ENCODE data around the gene STARD10. TPM values are rescaled to one million over a fixed set of nuclear protein-coding genes. Genes with fewer than 3 reads are reported as not detected.

STARD10 gene
- total and polyA plus RNA-seq, 2 experiments from 2014 or later, result 16.6 to 20.5 TPM

DNA sequence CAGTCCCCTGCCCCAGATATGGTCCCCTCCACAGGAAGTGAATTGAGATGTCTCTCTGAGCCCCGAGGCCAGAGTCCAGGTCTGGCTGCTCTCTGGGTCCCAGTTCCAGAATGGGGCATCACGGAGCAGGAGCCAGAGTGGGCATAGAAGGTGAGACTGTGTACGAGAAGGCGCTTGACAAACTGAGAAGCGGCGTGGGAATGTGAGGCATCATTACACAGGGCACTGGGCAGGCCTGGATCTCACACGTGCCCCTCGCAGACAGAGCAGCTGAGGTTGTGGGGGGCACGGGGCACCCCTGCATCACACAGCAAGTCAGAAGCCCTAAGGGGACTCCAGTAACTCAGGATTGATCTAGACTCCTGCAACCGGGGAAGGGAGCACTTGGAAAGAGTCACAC is 9.2 kb downstream of the STARD10 start:
- Histone ChIP-seq H3F3A (replicated peaks; ENCODE audit: low read depth) (no peaks in the 10 kb centered on the region), H4K20me1 (replicated peaks; ENCODE audit: insufficient read depth) (no peaks in the 10 kb centered on the region), H3K4me2 (no peak overlapping the region), H3K27me3 (ENCODE audit: insufficient read depth) (peaks cover 14% of the 10 kb centered on the region), H3K9me2 (ENCODE audit: insufficient read depth) (no peaks in the 10 kb centered on the region), H2AFZ (no peak overlapping the region), H3K79me2 (replicated peaks; ENCODE audit: insufficient read depth) (no peaks in the 10 kb centered on the region), H3K27ac (ENCODE audit: low read depth) (no peak overlapping the region), H3K4me1 (ENCODE audit: insufficient read depth) (peaks cover 19% of the 10 kb centered on the region), H3K4me3 (no peak overlapping the region), H3K36me3 (ENCODE audit: insufficient read depth) (no peaks in the 10 kb centered on the region)
- H3K9me3 Mint-ChIP-seq, result no peaks in the 10 kb centered on the region
- ATAC-seq, result no peak
- H3K27ac Mint-ChIP-seq, result no peak overlapping the region
- H3K36me3 Mint-ChIP-seq (ENCODE audit: low read depth), result no peaks in the 10 kb centered on the region; the same call in 2 of the 3 replicates
- DNase-seq (ENCODE audit: low spot score), result no peak
- TF ChIP-seq, protein P1, sequence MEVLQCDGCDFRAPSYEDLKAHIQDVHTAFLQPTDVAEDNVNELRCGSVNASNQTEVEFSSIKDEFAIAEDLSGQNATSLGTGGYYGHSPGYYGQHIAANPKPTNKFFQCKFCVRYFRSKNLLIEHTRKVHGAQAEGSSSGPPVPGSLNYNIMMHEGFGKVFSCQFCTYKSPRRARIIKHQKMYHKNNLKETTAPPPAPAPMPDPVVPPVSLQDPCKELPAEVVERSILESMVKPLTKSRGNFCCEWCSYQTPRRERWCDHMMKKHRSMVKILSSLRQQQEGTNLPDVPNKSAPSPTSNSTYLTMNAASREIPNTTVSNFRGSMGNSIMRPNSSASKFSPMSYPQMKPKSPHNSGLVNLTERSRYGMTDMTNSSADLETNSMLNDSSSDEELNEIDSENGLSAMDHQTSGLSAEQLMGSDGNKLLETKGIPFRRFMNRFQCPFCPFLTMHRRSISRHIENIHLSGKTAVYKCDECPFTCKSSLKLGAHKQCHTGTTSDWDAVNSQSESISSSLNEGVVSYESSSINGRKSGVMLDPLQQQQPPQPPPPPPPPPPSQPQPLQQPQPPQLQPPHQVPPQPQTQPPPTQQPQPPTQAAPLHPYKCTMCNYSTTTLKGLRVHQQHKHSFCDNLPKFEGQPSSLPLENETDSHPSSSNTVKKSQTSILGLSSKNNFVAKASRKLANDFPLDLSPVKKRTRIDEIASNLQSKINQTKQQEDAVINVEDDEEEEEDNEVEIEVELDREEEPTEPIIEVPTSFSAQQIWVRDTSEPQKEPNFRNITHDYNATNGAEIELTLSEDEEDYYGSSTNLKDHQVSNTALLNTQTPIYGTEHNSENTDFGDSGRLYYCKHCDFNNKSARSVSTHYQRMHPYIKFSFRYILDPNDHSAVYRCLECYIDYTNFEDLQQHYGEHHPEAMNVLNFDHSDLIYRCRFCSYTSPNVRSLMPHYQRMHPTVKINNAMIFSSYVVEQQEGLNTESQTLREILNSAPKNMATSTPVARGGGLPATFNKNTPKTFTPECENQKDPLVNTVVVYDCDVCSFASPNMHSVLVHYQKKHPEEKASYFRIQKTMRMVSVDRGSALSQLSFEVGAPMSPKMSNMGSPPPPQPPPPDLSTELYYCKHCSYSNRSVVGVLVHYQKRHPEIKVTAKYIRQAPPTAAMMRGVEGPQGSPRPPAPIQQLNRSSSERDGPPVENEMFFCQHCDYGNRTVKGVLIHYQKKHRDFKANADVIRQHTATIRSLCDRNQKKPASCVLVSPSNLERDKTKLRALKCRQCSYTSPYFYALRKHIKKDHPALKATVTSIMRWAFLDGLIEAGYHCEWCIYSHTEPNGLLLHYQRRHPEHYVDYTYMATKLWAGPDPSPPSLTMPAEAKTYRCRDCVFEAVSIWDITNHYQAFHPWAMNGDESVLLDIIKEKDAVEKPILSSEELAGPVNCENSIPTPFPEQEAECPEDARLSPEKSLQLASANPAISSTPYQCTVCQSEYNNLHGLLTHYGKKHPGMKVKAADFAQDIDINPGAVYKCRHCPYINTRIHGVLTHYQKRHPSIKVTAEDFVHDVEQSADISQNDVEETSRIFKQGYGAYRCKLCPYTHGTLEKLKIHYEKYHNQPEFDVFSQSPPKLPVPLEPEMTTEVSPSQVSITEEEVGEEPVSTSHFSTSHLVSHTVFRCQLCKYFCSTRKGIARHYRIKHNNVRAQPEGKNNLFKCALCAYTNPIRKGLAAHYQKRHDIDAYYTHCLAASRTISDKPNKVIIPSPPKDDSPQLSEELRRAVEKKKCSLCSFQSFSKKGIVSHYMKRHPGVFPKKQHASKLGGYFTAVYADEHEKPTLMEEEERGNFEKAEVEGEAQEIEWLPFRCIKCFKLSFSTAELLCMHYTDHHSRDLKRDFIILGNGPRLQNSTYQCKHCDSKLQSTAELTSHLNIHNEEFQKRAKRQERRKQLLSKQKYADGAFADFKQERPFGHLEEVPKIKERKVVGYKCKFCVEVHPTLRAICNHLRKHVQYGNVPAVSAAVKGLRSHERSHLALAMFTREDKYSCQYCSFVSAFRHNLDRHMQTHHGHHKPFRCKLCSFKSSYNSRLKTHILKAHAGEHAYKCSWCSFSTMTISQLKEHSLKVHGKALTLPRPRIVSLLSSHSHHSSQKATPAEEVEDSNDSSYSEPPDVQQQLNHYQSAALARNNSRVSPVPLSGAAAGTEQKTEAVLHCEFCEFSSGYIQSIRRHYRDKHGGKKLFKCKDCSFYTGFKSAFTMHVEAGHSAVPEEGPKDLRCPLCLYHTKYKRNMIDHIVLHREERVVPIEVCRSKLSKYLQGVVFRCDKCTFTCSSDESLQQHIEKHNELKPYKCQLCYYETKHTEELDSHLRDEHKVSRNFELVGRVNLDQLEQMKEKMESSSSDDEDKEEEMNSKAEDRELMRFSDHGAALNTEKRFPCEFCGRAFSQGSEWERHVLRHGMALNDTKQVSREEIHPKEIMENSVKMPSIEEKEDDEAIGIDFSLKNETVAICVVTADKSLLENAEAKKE (CRISPR knock-in tag; IDR thresholded peaks at IDR 0.05), result no peak
- TF ChIP-seq EZH2 (IDR thresholded peaks at IDR 0.05; ENCODE audit: low read depth, unreplicated experiment) (no peak), POLR2AphosphoS5 (IDR thresholded peaks at IDR 0.05; ENCODE audit: low read depth) (no peak), JUNB (IDR thresholded peaks at IDR 0.05; ENCODE audit: unreplicated experiment) (no peak), CREB1 (CRISPR knock-in tag; IDR thresholded peaks at IDR 0.05; ENCODE audit: low read depth) (no peak), ZNF114 (CRISPR knock-in tag; IDR thresholded peaks at IDR 0.05) (no peak), NANOG (IDR thresholded peaks at IDR 0.05; ENCODE audit: borderline replicate concordance) (no peak), ZNF331 (CRISPR knock-in tag; IDR thresholded peaks at IDR 0.05; ENCODE audit: low read depth) (no peak), STAT1 (IDR thresholded peaks at IDR 0.05; ENCODE audit: unreplicated experiment) (no peak), EZH2phosphoT487 (IDR thresholded peaks at IDR 0.05; ENCODE audit: unreplicated experiment) (no peak)
- TF ChIP-seq, protein P2, sequence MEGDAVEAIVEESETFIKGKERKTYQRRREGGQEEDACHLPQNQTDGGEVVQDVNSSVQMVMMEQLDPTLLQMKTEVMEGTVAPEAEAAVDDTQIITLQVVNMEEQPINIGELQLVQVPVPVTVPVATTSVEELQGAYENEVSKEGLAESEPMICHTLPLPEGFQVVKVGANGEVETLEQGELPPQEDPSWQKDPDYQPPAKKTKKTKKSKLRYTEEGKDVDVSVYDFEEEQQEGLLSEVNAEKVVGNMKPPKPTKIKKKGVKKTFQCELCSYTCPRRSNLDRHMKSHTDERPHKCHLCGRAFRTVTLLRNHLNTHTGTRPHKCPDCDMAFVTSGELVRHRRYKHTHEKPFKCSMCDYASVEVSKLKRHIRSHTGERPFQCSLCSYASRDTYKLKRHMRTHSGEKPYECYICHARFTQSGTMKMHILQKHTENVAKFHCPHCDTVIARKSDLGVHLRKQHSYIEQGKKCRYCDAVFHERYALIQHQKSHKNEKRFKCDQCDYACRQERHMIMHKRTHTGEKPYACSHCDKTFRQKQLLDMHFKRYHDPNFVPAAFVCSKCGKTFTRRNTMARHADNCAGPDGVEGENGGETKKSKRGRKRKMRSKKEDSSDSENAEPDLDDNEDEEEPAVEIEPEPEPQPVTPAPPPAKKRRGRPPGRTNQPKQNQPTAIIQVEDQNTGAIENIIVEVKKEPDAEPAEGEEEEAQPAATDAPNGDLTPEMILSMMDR (conservative IDR thresholded peaks at IDR 0.05; ENCODE audit: low read depth in 2 of 2), result no peak
- TF ChIP-seq, protein P3, sequence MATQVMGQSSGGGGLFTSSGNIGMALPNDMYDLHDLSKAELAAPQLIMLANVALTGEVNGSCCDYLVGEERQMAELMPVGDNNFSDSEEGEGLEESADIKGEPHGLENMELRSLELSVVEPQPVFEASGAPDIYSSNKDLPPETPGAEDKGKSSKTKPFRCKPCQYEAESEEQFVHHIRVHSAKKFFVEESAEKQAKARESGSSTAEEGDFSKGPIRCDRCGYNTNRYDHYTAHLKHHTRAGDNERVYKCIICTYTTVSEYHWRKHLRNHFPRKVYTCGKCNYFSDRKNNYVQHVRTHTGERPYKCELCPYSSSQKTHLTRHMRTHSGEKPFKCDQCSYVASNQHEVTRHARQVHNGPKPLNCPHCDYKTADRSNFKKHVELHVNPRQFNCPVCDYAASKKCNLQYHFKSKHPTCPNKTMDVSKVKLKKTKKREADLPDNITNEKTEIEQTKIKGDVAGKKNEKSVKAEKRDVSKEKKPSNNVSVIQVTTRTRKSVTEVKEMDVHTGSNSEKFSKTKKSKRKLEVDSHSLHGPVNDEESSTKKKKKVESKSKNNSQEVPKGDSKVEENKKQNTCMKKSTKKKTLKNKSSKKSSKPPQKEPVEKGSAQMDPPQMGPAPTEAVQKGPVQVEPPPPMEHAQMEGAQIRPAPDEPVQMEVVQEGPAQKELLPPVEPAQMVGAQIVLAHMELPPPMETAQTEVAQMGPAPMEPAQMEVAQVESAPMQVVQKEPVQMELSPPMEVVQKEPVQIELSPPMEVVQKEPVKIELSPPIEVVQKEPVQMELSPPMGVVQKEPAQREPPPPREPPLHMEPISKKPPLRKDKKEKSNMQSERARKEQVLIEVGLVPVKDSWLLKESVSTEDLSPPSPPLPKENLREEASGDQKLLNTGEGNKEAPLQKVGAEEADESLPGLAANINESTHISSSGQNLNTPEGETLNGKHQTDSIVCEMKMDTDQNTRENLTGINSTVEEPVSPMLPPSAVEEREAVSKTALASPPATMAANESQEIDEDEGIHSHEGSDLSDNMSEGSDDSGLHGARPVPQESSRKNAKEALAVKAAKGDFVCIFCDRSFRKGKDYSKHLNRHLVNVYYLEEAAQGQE (IDR thresholded peaks at IDR 0.05; ENCODE audit: unreplicated experiment), result no peak
- TF ChIP-seq, protein P4, sequence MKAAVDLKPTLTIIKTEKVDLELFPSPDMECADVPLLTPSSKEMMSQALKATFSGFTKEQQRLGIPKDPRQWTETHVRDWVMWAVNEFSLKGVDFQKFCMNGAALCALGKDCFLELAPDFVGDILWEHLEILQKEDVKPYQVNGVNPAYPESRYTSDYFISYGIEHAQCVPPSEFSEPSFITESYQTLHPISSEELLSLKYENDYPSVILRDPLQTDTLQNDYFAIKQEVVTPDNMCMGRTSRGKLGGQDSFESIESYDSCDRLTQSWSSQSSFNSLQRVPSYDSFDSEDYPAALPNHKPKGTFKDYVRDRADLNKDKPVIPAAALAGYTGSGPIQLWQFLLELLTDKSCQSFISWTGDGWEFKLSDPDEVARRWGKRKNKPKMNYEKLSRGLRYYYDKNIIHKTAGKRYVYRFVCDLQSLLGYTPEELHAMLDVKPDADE (IDR thresholded peaks at IDR 0.05), result no peak
- H3K27me3 Mint-ChIP-seq (ENCODE audit: insufficient read depth, low read depth, poor library complexity), result peaks cover 21% of the 10 kb centered on the region
- peaks cover 32% of the 10 kb centered on the region for H3K4me1 Mint-ChIP-seq
- no peak overlapping the region for H3K4me3 Mint-ChIP-seq

Data from GM23338 (cell line).